GM12874 (cell line): ENCODE measurements around the gene OOSP3.

Source experiments
- CTCF ChIP-seq: IDR thresholded peaks from 2 replicates; pipeline ENCODE4 v1.5.1; 2011; ENCODE audit warnings: low read depth, mild to moderate bottlenecking, control low read depth, low read length, moderate library complexity; ENCODE audit not compliant: insufficient read depth

The OOSP3 gene

GRCh38 chr11:59900366-59901126, 22.0 kb downstream of the OOSP3 start:
- no peak for TF ChIP-seq CTCF

- no peak for TF ChIP-seq CTCF
These were observed 22.7 kb downstream of the OOSP3 start for GRCh38 chr11:59901306-59901705.

GRCh38 chr11:59918480-59918879, 39.9 kb downstream of the OOSP3 start:
- TF ChIP-seq CTCF, result no peak

GRCh38 chr11:59918987-59919589, 40.5 kb downstream of the OOSP3 start:
- TF ChIP-seq CTCF, result peak; percentile 35

DNA sequence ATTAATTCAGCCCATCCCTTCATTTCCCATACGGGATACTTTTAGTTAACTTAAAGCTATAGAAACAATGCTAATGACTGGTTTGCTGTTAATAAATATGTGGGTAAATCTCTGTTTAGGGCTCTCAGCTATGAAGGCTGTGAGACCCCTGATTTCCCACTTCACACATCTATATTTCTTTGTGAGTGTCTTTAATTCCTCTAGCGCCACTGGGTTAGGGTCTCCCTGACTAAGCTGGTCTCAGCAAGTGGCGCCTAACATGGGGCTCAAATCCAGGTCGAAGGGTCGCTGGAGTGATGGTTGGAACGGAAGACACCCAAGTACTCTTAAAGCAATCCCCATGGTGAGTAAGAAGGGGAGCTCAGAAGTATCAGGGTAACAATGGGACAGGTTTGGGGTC, 45.2 kb downstream of the OOSP3 start:
- TF ChIP-seq CTCF, result no peak

DNA sequence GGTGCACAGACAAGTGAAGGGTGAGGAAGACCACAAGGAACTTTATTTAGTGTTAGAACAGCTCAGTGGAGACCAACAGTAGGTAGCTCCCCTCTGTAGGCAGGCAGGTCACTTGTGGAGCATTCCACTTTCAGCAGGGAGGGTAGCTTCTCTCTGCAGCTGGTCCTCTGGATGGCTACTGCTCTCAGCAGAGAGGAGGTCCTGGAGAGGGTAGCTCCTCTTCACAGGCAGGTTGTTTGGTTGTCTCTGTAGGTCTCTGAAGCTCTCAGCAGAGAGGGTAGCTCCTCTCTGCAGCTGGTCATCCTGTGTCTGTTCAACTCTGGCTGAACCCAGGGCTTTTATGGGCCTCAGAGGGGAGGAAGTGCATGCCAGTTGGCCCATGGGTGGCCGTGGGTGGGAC, 53.1 kb downstream of the OOSP3 start:
- no peak for TF ChIP-seq CTCF

- no peak for TF ChIP-seq CTCF
These were observed 59.5 kb downstream of the OOSP3 start, which contains the start of gene OOSP1 for GRCh38 chr11:59938132-59938531. Gene OOSP1 (plus strand): TSS chr11:59938432. CDS start chr11:59938455, 23 bp downstream.
